ENCODE data around the gene RBM23.

DNA sequence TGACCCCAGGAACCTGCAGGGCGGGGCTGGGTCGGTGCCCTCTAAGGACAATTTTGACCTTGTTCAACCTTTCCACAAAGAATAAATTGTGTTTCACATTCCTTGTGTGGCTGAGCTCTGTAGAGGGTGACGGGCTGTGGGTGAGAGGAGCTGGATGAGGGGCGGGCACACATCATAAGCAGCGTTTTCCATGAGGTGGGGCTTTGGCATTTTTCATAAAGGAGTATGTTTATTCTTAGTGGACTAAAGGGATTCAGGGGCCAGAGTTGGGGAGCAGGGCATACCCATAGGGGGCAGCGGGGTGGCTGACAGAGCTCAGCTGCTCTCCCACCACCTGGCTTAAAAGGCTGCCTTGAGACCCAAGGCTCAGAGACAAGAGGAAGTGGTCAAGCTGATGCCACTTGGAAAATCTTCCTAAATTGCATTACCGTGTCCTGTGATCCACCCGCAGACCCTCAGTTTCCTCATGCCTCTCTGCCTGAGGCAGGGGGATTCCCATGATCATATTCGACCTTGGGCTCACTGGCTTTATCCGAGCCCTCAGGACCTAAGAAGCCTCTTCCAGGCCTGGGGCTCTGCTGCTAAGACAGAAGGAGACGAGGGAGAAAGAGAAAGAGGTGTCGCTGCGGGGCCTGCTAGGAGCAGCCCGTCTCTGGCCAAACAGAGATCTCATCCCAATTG lies 71.1 kb downstream of the RBM23 start:
- TF ChIP-seq, protein P1, sequence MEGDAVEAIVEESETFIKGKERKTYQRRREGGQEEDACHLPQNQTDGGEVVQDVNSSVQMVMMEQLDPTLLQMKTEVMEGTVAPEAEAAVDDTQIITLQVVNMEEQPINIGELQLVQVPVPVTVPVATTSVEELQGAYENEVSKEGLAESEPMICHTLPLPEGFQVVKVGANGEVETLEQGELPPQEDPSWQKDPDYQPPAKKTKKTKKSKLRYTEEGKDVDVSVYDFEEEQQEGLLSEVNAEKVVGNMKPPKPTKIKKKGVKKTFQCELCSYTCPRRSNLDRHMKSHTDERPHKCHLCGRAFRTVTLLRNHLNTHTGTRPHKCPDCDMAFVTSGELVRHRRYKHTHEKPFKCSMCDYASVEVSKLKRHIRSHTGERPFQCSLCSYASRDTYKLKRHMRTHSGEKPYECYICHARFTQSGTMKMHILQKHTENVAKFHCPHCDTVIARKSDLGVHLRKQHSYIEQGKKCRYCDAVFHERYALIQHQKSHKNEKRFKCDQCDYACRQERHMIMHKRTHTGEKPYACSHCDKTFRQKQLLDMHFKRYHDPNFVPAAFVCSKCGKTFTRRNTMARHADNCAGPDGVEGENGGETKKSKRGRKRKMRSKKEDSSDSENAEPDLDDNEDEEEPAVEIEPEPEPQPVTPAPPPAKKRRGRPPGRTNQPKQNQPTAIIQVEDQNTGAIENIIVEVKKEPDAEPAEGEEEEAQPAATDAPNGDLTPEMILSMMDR (IDR thresholded peaks at IDR 0.05; ENCODE audit: poor library complexity, severe bottlenecking), result no peak
- TF ChIP-seq SMC3 (conservative IDR thresholded peaks at IDR 0.05; ENCODE audit: poor library complexity), result no peak
- no peak for TF ChIP-seq EZH2 (IDR thresholded peaks at IDR 0.05; ENCODE audit: borderline replicate concordance, insufficient read depth, low read length, poor library complexity, severe bottlenecking)
- no peak for TF ChIP-seq POLR2AphosphoS5 (IDR thresholded peaks at IDR 0.05)
- TF ChIP-seq MXI1 (conservative IDR thresholded peaks at IDR 0.05; ENCODE audit: poor library complexity, severe bottlenecking), result no peak
- no peak for TF ChIP-seq RAD21 (conservative IDR thresholded peaks at IDR 0.05)
- TF ChIP-seq, protein P2, sequence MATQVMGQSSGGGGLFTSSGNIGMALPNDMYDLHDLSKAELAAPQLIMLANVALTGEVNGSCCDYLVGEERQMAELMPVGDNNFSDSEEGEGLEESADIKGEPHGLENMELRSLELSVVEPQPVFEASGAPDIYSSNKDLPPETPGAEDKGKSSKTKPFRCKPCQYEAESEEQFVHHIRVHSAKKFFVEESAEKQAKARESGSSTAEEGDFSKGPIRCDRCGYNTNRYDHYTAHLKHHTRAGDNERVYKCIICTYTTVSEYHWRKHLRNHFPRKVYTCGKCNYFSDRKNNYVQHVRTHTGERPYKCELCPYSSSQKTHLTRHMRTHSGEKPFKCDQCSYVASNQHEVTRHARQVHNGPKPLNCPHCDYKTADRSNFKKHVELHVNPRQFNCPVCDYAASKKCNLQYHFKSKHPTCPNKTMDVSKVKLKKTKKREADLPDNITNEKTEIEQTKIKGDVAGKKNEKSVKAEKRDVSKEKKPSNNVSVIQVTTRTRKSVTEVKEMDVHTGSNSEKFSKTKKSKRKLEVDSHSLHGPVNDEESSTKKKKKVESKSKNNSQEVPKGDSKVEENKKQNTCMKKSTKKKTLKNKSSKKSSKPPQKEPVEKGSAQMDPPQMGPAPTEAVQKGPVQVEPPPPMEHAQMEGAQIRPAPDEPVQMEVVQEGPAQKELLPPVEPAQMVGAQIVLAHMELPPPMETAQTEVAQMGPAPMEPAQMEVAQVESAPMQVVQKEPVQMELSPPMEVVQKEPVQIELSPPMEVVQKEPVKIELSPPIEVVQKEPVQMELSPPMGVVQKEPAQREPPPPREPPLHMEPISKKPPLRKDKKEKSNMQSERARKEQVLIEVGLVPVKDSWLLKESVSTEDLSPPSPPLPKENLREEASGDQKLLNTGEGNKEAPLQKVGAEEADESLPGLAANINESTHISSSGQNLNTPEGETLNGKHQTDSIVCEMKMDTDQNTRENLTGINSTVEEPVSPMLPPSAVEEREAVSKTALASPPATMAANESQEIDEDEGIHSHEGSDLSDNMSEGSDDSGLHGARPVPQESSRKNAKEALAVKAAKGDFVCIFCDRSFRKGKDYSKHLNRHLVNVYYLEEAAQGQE (IDR thresholded peaks at IDR 0.05; ENCODE audit: borderline replicate concordance), result no peak
